Measurements from ENCODE around the gene EMILIN1. TPM values are rescaled to one million over a fixed set of nuclear protein-coding genes. Genes with fewer than 3 reads are reported as not detected.
"Not testable (repeated sequence)": the region's sequence is repeated elsewhere in the genome, so short reads cannot be mapped to it uniquely, and the experiment has no call there.

EMILIN1 gene
- total RNA-seq, 4 donors from 2014 or later, result 3.6 to 17.9 (median 7.9) TPM

DNA sequence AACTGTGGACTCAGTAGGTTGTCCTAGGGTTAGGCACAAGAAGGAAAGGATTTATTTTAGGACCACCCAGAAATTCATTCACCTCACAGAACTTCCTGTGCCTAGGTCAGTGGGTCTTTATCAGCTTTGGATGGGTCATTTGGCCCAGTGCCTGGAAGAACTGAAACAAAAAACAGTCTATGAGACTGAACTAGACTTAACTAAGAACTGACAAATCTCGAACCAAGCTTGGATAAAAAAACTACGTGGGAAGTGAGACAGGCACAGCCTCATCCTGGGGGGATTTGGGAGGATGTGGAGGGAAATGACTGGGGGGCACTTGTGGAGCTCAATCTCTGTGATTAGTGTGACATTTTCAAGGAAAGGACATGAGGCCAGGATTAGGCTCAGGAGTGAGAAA, 4.6 kb upstream of the EMILIN1 start:
- TF ChIP-seq CTCF (IDR thresholded peaks at IDR 0.05) (no peak), POLR2A (IDR thresholded peaks at IDR 0.05) (no peak)
- H3K4me3 ChIP-seq (ENCODE audit: low read depth, poor library complexity, severe bottlenecking), result no peak overlapping the region
- WGBS, 2 donors, result 40 to 57% methylated on average over 2 of the region's 2 CpGs
- intact Hi-C loops (cut with DNase I; ENCODE audit: low total_unique reads), result no loop called here
- no peak for DNase-seq (ENCODE audit: low spot score in 2 of 2)

DNA sequence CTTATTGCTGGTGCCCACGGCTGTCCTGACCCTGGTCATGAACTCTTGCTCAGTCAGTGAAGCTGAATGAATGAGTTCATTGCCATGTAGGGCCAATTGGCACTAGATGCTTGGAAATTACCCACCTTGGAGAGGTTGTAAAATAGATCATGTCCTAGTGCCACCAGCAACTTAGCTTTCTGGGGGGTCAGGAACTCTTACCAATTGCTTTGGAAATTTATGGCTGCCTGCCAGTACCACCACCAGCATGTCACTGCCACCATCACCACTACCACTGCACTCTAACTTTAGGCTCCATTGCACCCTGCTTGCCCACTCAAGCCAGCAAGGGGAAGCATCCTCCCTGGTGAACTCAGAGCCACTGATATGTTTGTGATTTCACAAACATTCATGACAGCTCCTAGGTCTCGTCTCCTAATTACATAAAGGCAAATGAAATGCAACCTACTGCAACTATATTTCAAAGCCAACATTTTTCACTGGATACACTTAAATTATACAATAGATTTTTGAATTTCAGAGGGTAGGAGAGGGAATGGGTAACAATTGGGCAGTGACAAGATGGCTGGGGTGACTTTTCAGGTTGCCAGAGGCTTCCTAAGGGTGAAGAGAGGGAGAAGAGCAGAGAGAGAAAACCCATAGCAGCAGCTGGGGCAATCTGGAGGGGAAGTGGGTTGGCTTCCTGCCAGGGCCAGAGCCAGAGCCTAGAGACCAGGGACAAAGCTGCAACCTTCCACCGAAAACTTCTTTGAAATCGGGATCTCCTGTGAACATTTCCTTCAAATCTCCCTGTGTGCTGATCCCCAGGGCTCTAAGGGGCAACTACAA, 3.5 kb upstream of the EMILIN1 start:
- 69 to 72% methylated on average over 4 of the region's 4 CpGs for WGBS, 2 donors
- TF ChIP-seq POLR2A (IDR thresholded peaks at IDR 0.05) (no peak), CTCF (IDR thresholded peaks at IDR 0.05) (no peak)
- H3K4me3 ChIP-seq (ENCODE audit: low read depth, poor library complexity, severe bottlenecking), result no peak overlapping the region
- intact Hi-C loops (cut with DNase I; ENCODE audit: low total_unique reads), result loop anchor here (5.0 kb wide), 1 partner anchor 103 kb away; the partner anchor contains the start of gene MAPRE3
- DNase-seq (ENCODE audit: low spot score in 2 of 2), result no peak

DNA sequence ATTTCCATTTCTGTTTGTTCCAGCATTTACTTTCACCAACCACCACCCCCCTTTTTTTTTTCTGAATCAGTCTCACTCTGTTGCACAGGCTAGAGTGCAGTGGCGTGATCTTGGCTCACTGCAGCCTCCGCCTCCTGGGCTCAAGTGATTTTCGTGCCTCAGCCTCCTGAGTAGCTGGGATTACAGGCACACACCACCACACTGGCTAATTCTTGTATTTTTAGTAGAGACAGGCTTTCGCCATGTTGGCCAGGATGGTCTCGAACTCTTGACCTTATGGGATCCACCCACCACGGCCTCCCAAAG, 2.9 kb upstream of the EMILIN1 start:
- DNase-seq (ENCODE audit: low spot score in 2 of 2); H3K4me3 ChIP-seq (ENCODE audit: low read depth, poor library complexity, severe bottlenecking): not testable (repeated sequence)
- intact Hi-C loops (cut with DNase I; ENCODE audit: low total_unique reads), result loop anchor here (5.0 kb wide), 1 partner anchor 103 kb away; the partner anchor contains the start of gene MAPRE3
- WGBS, 2 donors, result 79 to 89% methylated on average over 6 of the region's 6 CpGs

DNA sequence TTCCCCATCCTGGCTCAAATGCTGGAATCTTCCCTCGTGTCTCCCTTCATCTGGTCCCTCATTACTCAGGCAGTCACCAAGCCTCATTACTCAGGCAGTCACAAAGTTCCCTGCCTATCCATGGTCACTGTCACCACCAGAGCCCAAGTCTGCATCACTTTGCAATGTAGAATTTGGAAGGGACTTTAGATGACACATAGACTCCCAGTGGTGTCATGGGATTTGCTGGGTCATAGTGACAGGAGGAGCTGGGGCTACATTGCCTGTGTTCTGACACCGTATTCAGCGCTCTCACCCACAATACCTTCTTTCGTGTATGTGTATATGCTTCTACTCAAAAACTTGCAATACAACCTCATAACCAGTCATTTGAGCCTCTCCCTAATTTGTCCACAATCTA, 2.1 kb upstream of the EMILIN1 start:
- WGBS, 2 donors, result 77 to 81% methylated on average over 4 of the region's 4 CpGs
- no peak for DNase-seq (ENCODE audit: low spot score in 2 of 2)
- H3K4me3 ChIP-seq (ENCODE audit: low read depth, poor library complexity, severe bottlenecking), result no peak overlapping the region
- TF ChIP-seq POLR2A (IDR thresholded peaks at IDR 0.05), result no peak
- intact Hi-C loops (cut with DNase I; ENCODE audit: low total_unique reads), result loop anchor here (5.0 kb wide), 1 partner anchor 104 kb away; the partner anchor contains the start of gene MAPRE3

DNA sequence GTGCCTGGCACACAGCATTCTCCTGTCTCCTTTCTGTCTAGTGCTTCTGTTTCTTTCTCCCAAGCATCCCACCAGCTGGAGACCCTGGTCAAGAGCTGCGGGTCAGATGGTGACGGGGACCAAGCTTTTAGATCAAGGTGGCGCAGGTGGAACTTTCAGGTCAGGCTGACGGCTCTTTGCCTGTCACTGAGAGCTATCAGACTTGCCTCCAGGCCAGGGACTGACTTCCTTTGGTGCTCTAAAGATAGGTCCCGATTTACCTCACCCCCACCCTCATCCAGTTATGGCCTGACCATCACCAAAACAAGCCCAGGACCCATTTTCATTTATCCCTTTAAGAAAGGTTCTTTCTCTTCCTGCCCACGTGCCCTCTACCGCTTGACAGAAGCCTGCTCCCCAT, 1.2 kb upstream of the EMILIN1 start:
- DNase-seq (ENCODE audit: low spot score in 2 of 2), result no peak
- TF ChIP-seq POLR2A (IDR thresholded peaks at IDR 0.05) (no peak), CTCF (IDR thresholded peaks at IDR 0.05) (no peak)
- 71 to 79% methylated on average over 7 of the region's 7 CpGs for WGBS, 2 donors
- H3K4me3 ChIP-seq (ENCODE audit: low read depth, poor library complexity, severe bottlenecking), result no peak overlapping the region
- intact Hi-C loops (cut with DNase I; ENCODE audit: low total_unique reads), result loop anchor here (5.0 kb wide), 1 partner anchor 105 kb away; the partner anchor contains the start of gene MAPRE3

DNA sequence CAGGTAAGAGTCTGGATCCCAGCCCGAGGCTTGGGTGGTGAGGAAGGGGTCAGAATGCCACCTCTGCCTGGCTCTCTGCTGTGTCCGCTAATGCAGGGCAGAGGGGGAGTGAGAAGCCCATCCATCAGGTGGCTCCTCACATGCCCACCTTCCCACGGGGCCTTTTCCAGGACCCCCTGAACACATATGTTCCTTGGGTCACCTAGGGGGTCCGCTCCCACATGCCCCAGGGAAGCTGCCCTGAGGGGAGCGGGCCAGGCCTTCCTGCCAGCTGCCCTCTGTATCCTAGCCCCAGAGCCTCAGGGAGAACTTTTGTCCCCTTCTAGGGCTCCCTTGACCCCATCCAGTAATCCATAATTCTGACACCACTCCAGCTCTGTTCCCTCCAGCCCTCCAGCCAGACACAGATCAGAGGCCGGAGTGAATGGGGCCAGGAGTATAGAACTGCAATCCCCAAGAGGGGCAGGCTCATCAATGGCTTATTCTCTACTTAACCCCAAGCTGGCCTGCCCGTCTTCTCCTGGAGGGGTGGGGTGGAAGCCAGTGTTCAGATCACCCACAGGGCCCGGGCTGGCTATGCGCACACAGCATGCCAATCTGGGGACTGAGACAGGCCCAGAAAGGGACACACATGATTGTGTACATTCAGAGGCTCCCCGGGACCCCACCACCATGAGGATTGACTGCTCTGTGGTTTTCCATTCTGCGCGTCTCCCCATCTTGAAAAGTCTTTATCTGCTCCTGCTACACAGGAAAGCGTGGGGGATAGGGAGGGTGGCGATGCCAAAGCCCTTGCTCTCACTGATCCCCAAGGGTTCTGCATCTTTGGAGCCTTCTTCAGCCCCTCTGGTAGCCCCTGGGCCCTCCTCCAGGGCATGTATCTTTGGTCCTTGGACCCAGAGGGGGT, 1.1 kb downstream of the EMILIN1 start:
- TF ChIP-seq POLR2A (IDR thresholded peaks at IDR 0.05), result no peak
- no peak for TF ChIP-seq CTCF (IDR thresholded peaks at IDR 0.05)
- WGBS, 2 donors, result 64% methylated on average over 14 of the region's 14 CpGs
- intact Hi-C loops (cut with DNase I; ENCODE audit: low total_unique reads), result loop anchor here (5.0 kb wide), 1 partner anchor 107 kb away; the partner anchor contains the start of gene MAPRE3
- no peak for DNase-seq (ENCODE audit: low spot score in 2 of 2)
- peak overlapping the region; percentile 10 for H3K4me3 ChIP-seq (ENCODE audit: low read depth, poor library complexity, severe bottlenecking)

Measured in lower leg skin (tissue), 4 donors.